PFSK-1 (cell line): ENCODE data around the gene PDE4B.

Experiments
- FOXP2 ChIP-seq: optimal IDR thresholded peaks from 2 replicates; pipeline ENCODE3; 2011; ENCODE audit warnings: borderline replicate concordance, control low read depth, inconsistent platforms; ENCODE audit not compliant: insufficient read depth; ENCODE audit errors: extremely low read length, extremely low read depth
- POLR2AphosphoS5 ChIP-seq: IDR thresholded peaks from 2 replicates; pipeline ENCODE4 v1.6.1; 2012; ENCODE audit warnings: low read depth, mild to moderate bottlenecking, control low read depth, low read length, moderate library complexity
- SIN3A ChIP-seq: IDR thresholded peaks from 2 replicates; pipeline ENCODE4 v1.6.1; 2012; ENCODE audit warnings: mild to moderate bottlenecking, low read length, moderate library complexity, borderline replicate concordance; ENCODE audit not compliant: insufficient read depth
- TAF1 ChIP-seq: IDR thresholded peaks from 2 replicates; pipeline ENCODE4 v1.6.1; 2012; ENCODE audit warnings: low read length, control low read depth, borderline replicate concordance; ENCODE audit not compliant: insufficient read depth
- TF ChIP-seq, protein P1 (sequence below), 2 experiments: IDR thresholded peaks; 2 replicates each; pipeline versions ENCODE4 v1.6.1 to v1.8.0; 2011 to 2012; ENCODE audit warnings: low read depth in 2 of 2, low read length in 2 of 2, control low read depth in 1 of 2, inconsistent platforms in 1 of 2, mild to moderate bottlenecking in 1 of 2, moderate library complexity in 1 of 2; ENCODE audit not compliant: insufficient read depth in 1 of 2

DNA sequence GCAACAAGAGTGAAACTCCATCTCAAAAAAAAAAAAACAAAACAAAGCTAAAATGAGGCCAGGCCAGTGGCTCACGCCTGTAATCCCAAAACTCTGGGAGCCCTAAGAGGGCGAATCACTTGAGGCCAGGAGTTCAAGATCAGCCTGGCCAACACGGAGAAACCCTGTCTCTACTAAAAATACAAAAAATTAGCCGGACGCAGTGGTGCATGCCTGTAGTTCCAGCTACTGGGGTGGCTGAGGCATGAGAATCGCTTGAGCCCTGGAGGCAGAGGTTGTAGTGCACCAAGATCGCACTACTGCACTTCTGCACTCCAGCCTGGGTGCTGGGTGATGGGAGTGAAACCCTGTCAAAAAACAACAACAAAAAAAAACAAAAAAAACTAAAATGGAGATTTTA is 550.0 kb downstream of the PDE4B start:
- TF ChIP-seq SIN3A (no peak), TAF1 (no peak), POLR2AphosphoS5 (no peak), FOXP2 (no peak)
- TF ChIP-seq, protein P1, sequence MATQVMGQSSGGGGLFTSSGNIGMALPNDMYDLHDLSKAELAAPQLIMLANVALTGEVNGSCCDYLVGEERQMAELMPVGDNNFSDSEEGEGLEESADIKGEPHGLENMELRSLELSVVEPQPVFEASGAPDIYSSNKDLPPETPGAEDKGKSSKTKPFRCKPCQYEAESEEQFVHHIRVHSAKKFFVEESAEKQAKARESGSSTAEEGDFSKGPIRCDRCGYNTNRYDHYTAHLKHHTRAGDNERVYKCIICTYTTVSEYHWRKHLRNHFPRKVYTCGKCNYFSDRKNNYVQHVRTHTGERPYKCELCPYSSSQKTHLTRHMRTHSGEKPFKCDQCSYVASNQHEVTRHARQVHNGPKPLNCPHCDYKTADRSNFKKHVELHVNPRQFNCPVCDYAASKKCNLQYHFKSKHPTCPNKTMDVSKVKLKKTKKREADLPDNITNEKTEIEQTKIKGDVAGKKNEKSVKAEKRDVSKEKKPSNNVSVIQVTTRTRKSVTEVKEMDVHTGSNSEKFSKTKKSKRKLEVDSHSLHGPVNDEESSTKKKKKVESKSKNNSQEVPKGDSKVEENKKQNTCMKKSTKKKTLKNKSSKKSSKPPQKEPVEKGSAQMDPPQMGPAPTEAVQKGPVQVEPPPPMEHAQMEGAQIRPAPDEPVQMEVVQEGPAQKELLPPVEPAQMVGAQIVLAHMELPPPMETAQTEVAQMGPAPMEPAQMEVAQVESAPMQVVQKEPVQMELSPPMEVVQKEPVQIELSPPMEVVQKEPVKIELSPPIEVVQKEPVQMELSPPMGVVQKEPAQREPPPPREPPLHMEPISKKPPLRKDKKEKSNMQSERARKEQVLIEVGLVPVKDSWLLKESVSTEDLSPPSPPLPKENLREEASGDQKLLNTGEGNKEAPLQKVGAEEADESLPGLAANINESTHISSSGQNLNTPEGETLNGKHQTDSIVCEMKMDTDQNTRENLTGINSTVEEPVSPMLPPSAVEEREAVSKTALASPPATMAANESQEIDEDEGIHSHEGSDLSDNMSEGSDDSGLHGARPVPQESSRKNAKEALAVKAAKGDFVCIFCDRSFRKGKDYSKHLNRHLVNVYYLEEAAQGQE (IDR thresholded peaks at IDR 0.05; ENCODE audit: insufficient read depth in 1 of 2, low read depth in 2 of 2, low read length in 2 of 2), result no peak
